GM21367 (cell line): ENCODE results near the gene RHBDD3.
"Not testable (repeated sequence)": the region's sequence is repeated elsewhere in the genome, so short reads cannot be mapped to it uniquely, and the experiment has no call there.

Experiments used
- ATAC-seq: cut with Tn5 transposase; IDR thresholded peaks from one replicate; pipeline ENCODE4 v1.9.1; 2021; ENCODE audit not compliant: unreplicated experiment

Gene RHBDD3

DNA sequence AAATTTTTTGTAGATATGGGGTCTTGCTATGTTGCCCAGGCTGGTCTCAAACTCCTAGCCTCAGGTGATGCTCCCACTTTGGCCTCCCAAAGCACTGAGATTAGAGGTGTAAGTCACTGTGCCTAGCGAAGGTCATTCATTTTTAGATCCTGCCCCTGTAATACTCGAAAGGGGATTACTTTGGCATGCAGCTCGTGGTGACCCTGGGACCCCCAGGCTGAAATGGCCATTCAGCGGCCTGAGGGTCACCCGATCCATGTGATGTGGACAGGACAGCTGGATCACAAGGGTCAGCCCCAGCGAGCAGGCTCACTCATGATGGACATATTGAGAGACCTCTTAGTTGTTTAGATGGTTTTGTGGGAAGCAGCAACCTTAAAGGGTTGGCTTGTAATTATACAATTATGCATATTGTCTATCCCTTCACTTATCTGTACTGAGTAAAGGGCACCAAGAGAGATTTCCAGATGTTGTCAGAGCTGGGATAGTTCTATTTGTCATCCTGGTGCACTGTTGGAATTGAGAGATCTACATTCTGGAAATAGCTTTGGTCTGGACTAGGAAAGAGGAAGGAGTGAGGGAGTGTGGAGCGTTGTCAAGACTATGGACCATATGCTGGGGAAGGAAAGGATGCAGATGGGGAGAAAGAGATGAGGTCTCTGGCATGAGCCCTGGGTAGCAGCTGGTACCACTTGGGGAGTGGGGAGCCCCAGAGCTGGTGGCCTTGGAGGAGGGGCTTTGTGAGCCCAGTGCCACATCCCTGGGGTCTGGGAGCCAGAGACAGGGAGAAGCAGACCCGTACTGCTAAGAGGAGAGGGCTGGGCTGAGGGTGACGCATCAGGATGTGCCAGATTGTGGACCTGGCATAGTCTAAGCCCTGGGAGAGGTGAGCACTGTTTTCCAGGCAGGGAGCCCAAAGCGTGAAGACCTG, 15.5 kb downstream of the RHBDD3 start:
- ATAC-seq, result no peak

DNA sequence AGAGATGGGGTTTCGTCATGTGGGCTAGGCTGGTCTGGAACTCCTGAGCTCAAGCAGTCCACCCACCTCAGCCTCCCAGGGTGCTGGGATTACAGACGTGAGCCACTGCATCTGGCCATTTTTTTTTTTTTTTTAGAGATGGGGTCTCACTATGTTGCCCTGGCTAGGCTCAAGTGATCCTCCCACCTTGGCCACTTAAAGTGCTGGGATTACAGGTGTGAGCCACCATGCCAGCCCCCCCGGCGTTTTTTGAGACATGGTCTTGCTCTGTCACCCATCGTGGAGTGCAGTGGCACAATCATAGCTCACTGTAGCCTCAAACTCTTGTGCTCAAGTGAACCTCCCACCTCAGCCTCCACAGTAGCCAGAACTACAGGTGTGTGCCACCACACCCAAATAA, 16.5 kb downstream of the RHBDD3 start:
- ATAC-seq, result no peak

GRCh38 chr22:29247891-29248290, 19.9 kb downstream of the RHBDD3 start:
- not testable (repeated sequence) for ATAC-seq

DNA sequence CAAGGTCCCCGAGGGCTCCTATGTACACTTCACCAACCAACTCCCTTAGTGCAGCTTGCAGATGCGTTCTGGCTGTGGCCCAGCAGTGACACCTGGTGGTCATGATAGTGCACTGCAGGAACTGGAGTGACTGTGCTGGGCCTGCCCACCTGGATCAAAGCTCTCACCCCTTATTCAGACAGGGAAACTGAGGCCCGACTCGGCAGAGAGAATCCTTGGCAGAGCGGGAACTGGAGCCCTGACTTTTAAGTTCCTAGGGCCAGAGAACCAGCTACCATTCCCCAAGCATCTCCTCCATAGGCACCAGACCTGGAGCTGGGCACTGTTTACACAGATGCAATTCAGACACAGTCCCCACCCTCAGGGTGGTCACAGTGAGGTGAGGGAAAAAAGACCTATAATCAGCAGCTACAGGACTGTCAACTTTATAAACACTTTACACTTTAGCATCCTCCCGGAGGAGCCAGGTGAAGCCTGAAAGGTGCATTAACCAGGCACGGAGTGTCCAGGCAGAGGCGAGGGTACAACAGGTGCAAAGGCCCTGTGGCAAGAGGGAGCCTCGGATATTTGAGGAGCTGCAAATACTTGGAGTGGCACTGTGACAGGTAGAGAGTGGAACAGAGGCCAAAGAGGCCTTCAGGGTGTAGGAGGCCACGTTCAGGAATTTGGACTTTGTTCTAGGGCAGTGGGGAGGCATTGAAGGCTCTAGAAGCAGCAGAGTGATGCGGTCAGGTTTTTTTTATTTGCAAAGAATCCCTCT, 22.0 kb downstream of the RHBDD3 start:
- ATAC-seq, result no peak

GRCh38 chr22:29244785-29245625, 22.8 kb downstream of the RHBDD3 start:
- no peak for ATAC-seq

GRCh38 chr22:29243874-29244446, 23.8 kb downstream of the RHBDD3 start:
- no peak for ATAC-seq

GRCh38 chr22:29240481-29240880, 27.3 kb downstream of the RHBDD3 start:
- ATAC-seq, result not testable (repeated sequence)

DNA sequence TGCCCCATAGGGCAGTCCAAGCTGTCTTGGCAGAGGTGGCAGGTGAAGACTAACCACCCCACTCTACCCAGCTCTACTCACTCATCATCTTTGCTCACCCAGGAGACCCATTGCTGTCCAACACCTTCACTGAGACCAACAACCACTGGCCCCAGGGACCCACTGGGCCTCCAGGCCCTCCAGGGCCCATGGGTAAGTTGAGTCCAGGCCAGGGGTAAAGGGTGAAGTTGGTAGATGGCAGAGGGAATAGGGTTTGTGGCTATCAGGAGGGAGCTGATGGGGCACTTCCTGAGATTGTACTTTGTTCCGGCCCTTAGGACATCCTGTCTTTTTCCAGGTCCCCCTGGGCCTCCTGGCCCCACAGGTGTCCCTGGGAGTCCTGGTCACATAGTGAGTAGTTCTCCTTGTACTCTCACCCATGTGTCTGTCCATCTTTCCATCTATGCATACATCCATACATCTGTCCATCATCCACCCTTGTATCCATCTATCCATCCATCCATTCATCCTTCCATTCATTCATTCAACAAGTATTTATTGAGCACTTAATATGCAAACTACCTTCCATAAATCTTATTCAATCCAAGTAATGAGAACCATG, 34.4 kb downstream of the RHBDD3 start:
- ATAC-seq, result no peak

GRCh38 chr22:29231971-29232959, 35.5 kb downstream of the RHBDD3 start:
- ATAC-seq, result no peak

GRCh38 chr22:29230972-29231875, 36.6 kb downstream of the RHBDD3 start:
- ATAC-seq, result no peak

GRCh38 chr22:29226351-29226981, 41.3 kb downstream of the RHBDD3 start:
- ATAC-seq, result no peak

- ATAC-seq, result no peak
These were observed 42.2 kb downstream of the RHBDD3 start for GRCh38 chr22:29225422-29226090.

- ATAC-seq, result no peak
These were observed 42.8 kb downstream of the RHBDD3 start for GRCh38 chr22:29224859-29225410.

- no peak for ATAC-seq
These were observed 43.5 kb downstream of the RHBDD3 start for GRCh38 chr22:29224121-29224858.

DNA sequence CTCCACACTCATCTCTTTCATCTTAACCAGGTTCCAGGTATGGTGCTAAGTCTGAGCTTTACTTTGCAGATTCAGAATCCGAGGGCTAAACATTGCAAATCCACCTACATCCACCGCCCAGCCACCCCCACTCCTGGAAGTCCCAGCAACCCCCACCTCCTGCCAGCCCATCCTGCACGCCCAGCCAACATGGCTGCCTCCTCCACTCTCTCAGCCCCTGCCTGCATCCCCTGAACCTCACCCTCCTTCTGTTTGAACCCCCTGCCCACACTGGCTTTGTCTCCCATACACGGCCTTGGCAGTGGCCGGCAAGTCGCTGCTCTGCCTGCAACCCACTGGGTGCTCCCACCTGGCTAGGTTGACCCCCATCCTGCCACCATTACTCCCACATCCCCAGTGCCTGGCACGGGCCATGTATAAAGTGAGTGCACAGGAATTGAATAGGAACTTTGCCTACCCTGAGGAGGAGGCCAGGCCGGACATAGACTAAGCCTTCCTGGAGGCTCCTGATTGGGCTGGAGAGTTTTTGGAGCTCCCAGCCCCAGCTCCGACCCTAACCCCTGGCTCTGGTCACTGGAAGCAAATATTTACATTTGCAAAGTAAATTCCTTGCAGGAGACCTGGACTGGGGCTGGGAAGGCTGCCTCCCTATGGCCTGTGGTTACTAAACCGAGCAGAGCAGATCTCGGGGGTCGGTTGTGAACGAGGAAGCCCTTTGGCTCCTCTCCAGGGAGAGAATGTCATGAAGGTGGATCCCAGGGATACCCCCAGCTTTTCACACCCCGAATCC, 47.7 kb downstream of the RHBDD3 start:
- ATAC-seq, result no peak
